ENCODE data around the gene ING3. TPM values are rescaled to one million over a fixed set of nuclear protein-coding genes. Genes with fewer than 3 reads are reported as not detected.
A peak's percentile ranks its signal among the peaks of the same experiment; 100 is the strongest.

Gene ING3
- total RNA-seq, 1 experiment from 2014 or later, result 28.7 TPM

DNA sequence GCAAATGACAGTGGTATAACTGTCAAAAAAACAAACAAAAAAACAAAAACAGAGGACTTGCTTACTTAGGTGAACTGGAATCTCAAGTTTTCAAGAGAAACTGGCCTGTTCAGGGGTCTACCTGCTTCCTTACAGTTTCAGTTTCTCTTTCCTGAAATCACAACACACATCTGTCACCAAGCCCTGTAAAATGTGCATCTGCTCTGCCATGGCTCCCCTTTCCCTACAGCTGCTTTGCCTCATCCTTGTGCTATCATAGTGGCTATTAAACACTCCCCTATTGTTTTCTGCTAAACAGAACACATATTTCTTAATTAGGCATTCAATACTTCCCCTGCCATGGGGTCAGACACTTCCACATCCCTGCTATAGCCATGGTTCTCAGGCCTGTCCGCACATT is 75.6 kb downstream of the ING3 start:
- DNase-seq (ENCODE audit: low read depth), result peak; percentile 30

DNA sequence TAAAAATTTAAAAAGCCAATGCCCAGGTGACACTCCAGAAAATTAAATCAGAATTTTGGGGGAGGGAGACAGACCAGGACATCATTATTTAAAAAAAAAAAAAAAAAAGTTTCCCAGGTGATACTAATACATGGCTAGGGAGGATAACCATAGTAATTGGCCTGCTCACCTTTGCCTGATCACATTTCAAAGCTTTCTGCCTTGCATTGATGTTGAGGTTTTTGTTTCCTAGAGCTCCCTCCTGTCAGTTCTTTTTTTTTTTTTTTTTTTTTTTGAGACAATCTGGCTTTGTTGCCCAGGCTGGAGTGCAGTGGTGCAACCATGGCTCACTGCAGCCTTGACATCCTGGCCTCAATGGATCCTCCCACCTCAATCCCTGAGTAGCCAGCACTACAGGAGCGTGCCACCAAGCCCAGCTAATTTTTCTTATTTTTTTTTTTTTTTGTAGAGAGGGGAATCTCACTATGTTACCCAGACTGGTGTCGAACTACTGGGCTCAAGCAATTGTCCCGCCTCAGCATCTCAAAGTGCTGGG is 76.1 kb downstream of the ING3 start:
- DNase-seq (ENCODE audit: low read depth), result no peak

Other genes starting within 250 kb of the ING3 start
- 2.3 and 2.9 TPM in 2 replicates for gene TSPAN12, start 92.6 kb upstream of the ING3 start, total RNA-seq (2014; rRNA removed; shearing (Covaris generic))
- 28.2 and 33.6 TPM in 2 replicates for gene CPED1, start 37.9 kb downstream of the ING3 start, total RNA-seq (2014; rRNA removed; shearing (Covaris generic))